ENCODE measurements around the gene ENTPD7.
A peak's percentile ranks its signal among the peaks of the same experiment; 100 is the strongest.
"Not testable (repeated sequence)": the region's sequence is repeated elsewhere in the genome, so short reads cannot be mapped to it uniquely, and the experiment has no call there.

ENTPD7 gene

DNA sequence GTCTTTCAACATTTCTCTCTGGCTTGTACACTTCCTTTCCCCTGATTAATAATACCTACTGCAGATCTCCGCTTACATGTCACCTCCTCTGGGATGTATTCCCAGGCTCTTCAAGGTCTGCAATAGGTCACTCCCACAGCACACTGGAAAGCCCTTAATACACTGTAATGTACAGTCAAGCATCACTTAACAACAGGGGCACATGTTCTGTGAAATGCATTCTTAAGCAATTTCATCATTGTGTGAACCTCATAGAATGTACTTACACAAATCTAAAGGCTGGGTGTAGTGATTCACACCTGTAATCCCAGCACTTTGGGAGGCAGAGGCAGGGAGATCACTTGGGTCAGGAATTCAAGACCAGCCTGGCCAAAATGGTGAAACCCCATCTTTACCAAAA, 70.7 kb downstream of the ENTPD7 start:
- no peak overlapping the region for H3K4me3 ChIP-seq (ENCODE audit: low read depth, low read length)
- DNase-seq (ENCODE audit: low read depth), result no peak
- TF ChIP-seq POLR2A (IDR thresholded peaks at IDR 0.05; ENCODE audit: extremely low read depth, insufficient read length) (no peak), MYC (IDR thresholded peaks at IDR 0.05; ENCODE audit: low read depth, low read length) (no peak)
- TF ChIP-seq, protein P1, sequence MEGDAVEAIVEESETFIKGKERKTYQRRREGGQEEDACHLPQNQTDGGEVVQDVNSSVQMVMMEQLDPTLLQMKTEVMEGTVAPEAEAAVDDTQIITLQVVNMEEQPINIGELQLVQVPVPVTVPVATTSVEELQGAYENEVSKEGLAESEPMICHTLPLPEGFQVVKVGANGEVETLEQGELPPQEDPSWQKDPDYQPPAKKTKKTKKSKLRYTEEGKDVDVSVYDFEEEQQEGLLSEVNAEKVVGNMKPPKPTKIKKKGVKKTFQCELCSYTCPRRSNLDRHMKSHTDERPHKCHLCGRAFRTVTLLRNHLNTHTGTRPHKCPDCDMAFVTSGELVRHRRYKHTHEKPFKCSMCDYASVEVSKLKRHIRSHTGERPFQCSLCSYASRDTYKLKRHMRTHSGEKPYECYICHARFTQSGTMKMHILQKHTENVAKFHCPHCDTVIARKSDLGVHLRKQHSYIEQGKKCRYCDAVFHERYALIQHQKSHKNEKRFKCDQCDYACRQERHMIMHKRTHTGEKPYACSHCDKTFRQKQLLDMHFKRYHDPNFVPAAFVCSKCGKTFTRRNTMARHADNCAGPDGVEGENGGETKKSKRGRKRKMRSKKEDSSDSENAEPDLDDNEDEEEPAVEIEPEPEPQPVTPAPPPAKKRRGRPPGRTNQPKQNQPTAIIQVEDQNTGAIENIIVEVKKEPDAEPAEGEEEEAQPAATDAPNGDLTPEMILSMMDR (IDR thresholded peaks at IDR 0.05; ENCODE audit: low read depth, low read length), result no peak
- TF ChIP-seq, protein P2, sequence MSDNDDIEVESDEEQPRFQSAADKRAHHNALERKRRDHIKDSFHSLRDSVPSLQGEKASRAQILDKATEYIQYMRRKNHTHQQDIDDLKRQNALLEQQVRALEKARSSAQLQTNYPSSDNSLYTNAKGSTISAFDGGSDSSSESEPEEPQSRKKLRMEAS (IDR thresholded peaks at IDR 0.05; ENCODE audit: low read depth, low read length), result no peak

DNA sequence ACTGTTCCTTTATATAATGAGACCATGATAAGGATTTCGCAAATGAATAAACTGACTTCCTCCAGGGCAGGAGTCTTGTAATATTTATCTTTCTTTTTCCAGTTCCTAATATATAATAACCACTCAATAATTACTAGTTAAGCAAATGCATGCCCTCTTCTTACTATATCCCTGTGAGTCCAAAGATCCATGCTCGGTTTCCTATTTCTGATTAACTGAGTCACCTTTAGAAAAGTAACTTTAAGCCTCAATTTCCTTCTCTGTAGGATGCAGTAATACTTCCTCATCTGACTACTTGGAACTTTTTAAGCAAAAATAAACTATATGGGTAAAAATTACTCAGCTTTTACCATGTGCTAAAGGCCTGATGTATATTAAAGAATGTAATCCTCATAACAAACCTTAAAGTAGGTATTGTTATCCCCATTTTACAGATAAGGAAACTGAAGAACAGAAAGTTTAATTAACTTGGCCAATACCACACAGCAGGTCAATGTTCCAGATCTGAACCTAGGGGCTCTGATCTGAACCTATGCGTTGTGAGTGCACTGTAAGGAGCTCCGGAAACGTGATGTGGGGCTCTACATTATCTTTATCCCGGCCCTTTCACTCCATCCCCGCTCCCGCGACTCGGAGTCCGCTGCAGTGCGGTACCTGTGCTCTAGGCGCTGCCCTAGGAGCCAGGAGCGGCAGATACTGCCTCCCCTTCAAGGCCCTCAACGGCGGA, 72.2 kb downstream of the ENTPD7 start:
- TF ChIP-seq, protein P2 (IDR thresholded peaks at IDR 0.05; ENCODE audit: low read depth, low read length), result no peak
- TF ChIP-seq MYC (IDR thresholded peaks at IDR 0.05; ENCODE audit: low read depth, low read length) (no peak), POLR2A (IDR thresholded peaks at IDR 0.05; ENCODE audit: extremely low read depth, insufficient read length) (no peak)
- TF ChIP-seq, protein P1 (IDR thresholded peaks at IDR 0.05; ENCODE audit: low read depth, low read length), result no peak
- H3K4me3 ChIP-seq (ENCODE audit: low read depth, low read length), result peak overlapping the region; percentile 89
- DNase-seq (ENCODE audit: low read depth), result peak; percentile 30

DNA sequence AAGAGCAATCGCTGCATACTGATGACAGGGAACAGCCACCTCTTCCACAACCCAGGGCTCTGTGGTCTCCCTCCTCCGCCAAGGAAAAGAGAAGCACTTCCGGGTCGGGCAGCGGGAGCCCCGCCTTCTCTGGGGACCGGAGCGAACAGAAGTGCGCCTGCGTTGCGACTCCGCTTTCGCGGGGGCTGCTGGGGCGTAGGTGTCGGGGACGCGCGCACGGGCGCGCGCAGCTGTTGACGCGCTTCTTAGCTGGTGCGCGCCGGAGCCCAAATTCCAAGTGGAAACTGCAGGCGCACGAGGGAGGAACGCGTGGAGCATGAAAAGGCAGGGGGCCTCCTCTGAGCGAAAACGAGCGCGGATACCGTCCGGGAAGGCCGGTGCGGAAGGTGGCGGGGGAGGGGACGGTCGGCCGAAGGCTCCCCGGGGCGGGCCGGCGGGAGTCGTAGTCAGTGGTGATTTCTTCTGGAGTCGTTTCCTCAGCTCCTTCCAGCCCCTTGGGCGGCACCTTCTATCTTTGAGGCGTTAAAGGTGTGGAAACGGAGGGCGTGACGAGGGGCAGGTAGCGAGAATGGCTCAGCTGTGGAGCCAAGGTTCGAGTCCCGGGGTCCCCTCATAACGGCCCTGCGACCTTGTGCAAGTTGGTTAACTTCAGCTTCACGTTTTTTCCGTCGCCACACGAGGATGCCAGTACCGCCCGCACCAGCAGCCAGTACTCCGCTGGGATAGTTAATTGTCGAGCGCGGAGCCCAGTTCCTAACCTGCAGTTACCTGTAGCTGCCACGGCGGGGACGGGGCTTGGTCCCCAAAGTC, 72.9 kb downstream of the ENTPD7 start, which contains the start of the genes COX15 and CUTC:
TSS of gene COX15 (minus strand) at position 95 of the 810 bp plus-strand sequence. CDS start at position 17, 78 bp downstream.
TSS of gene CUTC (plus strand) at position 202 of the 810 bp plus-strand sequence. CDS start at position 317, 115 bp downstream.
- peak; percentile 98 for DNase-seq (ENCODE audit: low read depth)
- peak within 1 kb of the TSS; percentile 89 for H3K4me3 ChIP-seq (ENCODE audit: low read depth, low read length)
- TF ChIP-seq MYC (IDR thresholded peaks at IDR 0.05; ENCODE audit: low read depth, low read length) (peak; percentile 63; the same call in 1 of the 2 replicates), POLR2A (IDR thresholded peaks at IDR 0.05; ENCODE audit: extremely low read depth, insufficient read length) (peak; percentile 97)
- TF ChIP-seq, protein P2 (IDR thresholded peaks at IDR 0.05; ENCODE audit: low read depth, low read length), result peak; percentile 45; the same call in 1 of the 2 replicates
- TF ChIP-seq, protein P1 (IDR thresholded peaks at IDR 0.05; ENCODE audit: low read depth, low read length), result no peak

DNA sequence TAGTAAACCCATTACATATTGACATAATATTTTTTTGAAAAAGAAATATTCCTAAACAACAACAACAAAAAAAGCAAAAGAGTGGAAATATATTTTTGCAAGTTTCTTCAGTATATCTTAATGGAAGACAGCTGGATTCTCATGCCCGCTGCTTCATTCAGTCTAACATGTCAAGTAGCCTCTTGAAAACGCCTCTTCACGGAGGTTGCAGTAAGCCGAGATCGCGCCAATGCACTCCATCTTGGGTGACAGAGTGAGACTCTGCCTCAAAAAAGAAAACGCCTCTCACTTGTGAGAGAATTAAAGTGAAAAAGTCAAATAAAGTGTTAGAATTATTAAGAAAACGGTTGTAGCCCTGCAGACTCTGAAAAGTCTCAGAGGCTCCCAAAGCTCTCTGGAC, 74.1 kb downstream of the ENTPD7 start:
- peak overlapping the region; percentile 89 for H3K4me3 ChIP-seq (ENCODE audit: low read depth, low read length)
- peak; percentile 20 for DNase-seq (ENCODE audit: low read depth)
- TF ChIP-seq POLR2A (IDR thresholded peaks at IDR 0.05; ENCODE audit: extremely low read depth, insufficient read length) (no peak), MYC (IDR thresholded peaks at IDR 0.05; ENCODE audit: low read depth, low read length) (no peak)
- TF ChIP-seq, protein P2 (IDR thresholded peaks at IDR 0.05; ENCODE audit: low read depth, low read length), result no peak
- TF ChIP-seq, protein P1 (IDR thresholded peaks at IDR 0.05; ENCODE audit: low read depth, low read length), result no peak

DNA sequence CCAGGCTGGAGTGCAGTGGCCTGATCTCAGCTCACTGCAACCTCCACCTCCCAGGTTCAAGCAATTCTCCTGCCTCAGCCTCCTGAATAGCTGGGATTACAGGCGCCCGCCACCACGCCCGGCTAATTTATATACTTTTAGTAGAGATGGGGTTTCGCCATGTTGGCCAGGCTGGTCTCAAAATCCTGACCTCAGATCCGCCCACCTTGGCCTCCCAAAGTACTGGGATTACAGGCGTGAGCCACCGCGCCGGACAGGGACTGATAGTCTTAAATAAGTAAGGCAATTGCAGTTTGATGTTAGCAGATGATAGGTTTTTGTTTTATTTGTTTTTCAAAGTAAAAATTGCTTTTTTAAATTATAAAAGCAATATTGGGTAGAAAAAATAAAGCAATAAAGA, 74.8 kb downstream of the ENTPD7 start:
- not testable (repeated sequence) for H3K4me3 ChIP-seq (ENCODE audit: low read depth, low read length); DNase-seq (ENCODE audit: low read depth)

DNA sequence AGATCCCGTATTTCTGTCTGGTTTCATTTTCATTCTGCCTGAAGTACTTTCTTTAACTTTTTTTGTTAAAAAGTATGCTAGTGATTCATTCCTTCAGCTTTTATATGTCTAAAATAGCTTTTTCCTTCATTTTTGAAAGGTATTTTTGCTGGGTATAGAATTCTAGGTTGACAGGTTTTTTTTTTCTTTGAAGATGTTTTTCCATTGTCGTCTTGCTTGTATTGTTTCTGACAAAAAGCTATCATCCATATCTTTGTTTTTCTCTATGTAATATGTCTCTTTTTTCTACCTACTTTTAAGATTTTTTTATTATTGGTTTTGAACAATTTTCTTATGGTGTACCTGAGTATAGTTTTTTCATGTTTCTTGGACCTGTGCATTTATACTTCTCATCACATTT, 81.0 kb downstream of the ENTPD7 start:
- no peak for DNase-seq (ENCODE audit: low read depth)
- TF ChIP-seq, protein P2 (IDR thresholded peaks at IDR 0.05; ENCODE audit: low read depth, low read length), result no peak
- TF ChIP-seq MYC (IDR thresholded peaks at IDR 0.05; ENCODE audit: low read depth, low read length) (no peak), POLR2A (IDR thresholded peaks at IDR 0.05; ENCODE audit: extremely low read depth, insufficient read length) (no peak)
- TF ChIP-seq, protein P1 (IDR thresholded peaks at IDR 0.05; ENCODE audit: low read depth, low read length), result no peak
- H3K4me3 ChIP-seq (ENCODE audit: low read depth, low read length), result no peak overlapping the region

All from NB4 (cell line).